CD8-positive, alpha-beta memory T cell (primary cell): ENCODE data around the gene C16orf54. TPM values are rescaled to one million over a fixed set of nuclear protein-coding genes. Genes with fewer than 3 reads are reported as not detected.
"Not testable (repeated sequence)": the region's sequence is repeated elsewhere in the genome, so short reads cannot be mapped to it uniquely, and the experiment has no call there.

ENCODE experiments used
- CTCF ChIA-PET: fragments of 350-600 bp; sonication (Branson Sonifier 250); formaldehyde crosslinking; loops from one replicate; lab custom pipeline; 2021; ENCODE audit warnings: antibody characterized with exemption; lab: Charles Lee
- POLR2A ChIA-PET: fragments of 350-600 bp; sonication (Branson Sonifier 250); formaldehyde crosslinking; loops from one replicate; lab custom pipeline; 2021; ENCODE audit warnings: antibody characterized with exemption; lab: Charles Lee
- DNase-seq, 5 donors: peaks; one replicate each; pipeline versions ENCODE4 v3.0.0 to v3.0.0-alpha.2; 2020 to 2022; ENCODE audit warnings: mixed read lengths in 1 of 5
- H3K27ac ChIP-seq: one replicate; pipeline ENCODE4 v1.7.0; 2013; ENCODE audit warnings: low read depth, mild to moderate bottlenecking, low read length, moderate library complexity
- H3K27me3 ChIP-seq: 2 replicates; pipeline ENCODE4 v1.7.0; 2013; ENCODE audit warnings: low read length, mild to moderate bottlenecking; ENCODE audit not compliant: insufficient read depth, poor library complexity, severe bottlenecking
- H3K36me3 ChIP-seq: 2 replicates; pipeline ENCODE4 v1.7.0; 2013; ENCODE audit warnings: mild to moderate bottlenecking, low read length, moderate library complexity; ENCODE audit not compliant: insufficient read depth
- H3K4me1 ChIP-seq: 2 replicates; pipeline ENCODE4 v1.7.0; 2013; ENCODE audit warnings: mild to moderate bottlenecking, low read length, moderate library complexity; ENCODE audit not compliant: insufficient read depth
- H3K4me3 ChIP-seq: 2 replicates; pipeline ENCODE4 v1.7.0; 2013; ENCODE audit warnings: mild to moderate bottlenecking, low read length
- H3K9me3 ChIP-seq: 2 replicates; pipeline ENCODE4 v1.7.0; 2013; ENCODE audit warnings: mild to moderate bottlenecking, low read length
- H3K27ac Mint-ChIP-seq, 8 donors: one replicate each; pipeline ENCODE4 v1.8.0; 2020 to 2021; ENCODE audit warnings: mixed read lengths in 8 of 8, mild to moderate bottlenecking in 6 of 8, inconsistent platforms in 3 of 8, moderate library complexity in 3 of 8
- H3K27me3 Mint-ChIP-seq, 2 donors: one replicate each; pipeline ENCODE4 v1.8.0; 2020 to 2021; ENCODE audit warnings: mixed read lengths in 2 of 2, mild to moderate bottlenecking in 1 of 2, moderate library complexity in 1 of 2
- H3K36me3 Mint-ChIP-seq, 3 donors: one replicate each; pipeline ENCODE4 v1.8.0; 2020 to 2021; ENCODE audit warnings: mixed read lengths in 3 of 3, inconsistent platforms in 1 of 3, mild to moderate bottlenecking in 1 of 3
- H3K4me1 Mint-ChIP-seq, 3 donors: one replicate each; pipeline ENCODE4 v1.8.0; 2020 to 2021; ENCODE audit warnings: mixed read lengths in 3 of 3, inconsistent platforms in 1 of 3, mild to moderate bottlenecking in 1 of 3
- H3K4me3 Mint-ChIP-seq, 7 donors: one replicate each; pipeline ENCODE4 v1.8.0; 2020 to 2021; ENCODE audit warnings: mixed read lengths in 7 of 7, mild to moderate bottlenecking in 6 of 7, moderate library complexity in 4 of 7, inconsistent platforms in 2 of 7
- H3K9me3 Mint-ChIP-seq, 5 donors: one replicate each; pipeline ENCODE4 v1.8.0; 2020 to 2022; ENCODE audit warnings: mixed read lengths in 5 of 5, mild to moderate bottlenecking in 3 of 5, moderate library complexity in 2 of 5, inconsistent platforms in 1 of 5
- polyA plus RNA-seq: library from polyadenylated mRNA; unstranded; fragments of 300-500 nt; fragmentation: Illumina TruSeq; gene quantifications from one replicate; pipeline ENCODE4 v1.2.3, GENCODE V29; 2021
- total RNA-seq, 2 experiments: library from RNA; stranded (reverse); gene quantifications; one replicate each; pipeline ENCODE4 v1.2.3, GENCODE V29; 2021

C16orf54 gene
- total and polyA plus RNA-seq, 3 experiments from 2014 or later = 32.3 to 45.0 (median 33.3) TPM

DNA sequence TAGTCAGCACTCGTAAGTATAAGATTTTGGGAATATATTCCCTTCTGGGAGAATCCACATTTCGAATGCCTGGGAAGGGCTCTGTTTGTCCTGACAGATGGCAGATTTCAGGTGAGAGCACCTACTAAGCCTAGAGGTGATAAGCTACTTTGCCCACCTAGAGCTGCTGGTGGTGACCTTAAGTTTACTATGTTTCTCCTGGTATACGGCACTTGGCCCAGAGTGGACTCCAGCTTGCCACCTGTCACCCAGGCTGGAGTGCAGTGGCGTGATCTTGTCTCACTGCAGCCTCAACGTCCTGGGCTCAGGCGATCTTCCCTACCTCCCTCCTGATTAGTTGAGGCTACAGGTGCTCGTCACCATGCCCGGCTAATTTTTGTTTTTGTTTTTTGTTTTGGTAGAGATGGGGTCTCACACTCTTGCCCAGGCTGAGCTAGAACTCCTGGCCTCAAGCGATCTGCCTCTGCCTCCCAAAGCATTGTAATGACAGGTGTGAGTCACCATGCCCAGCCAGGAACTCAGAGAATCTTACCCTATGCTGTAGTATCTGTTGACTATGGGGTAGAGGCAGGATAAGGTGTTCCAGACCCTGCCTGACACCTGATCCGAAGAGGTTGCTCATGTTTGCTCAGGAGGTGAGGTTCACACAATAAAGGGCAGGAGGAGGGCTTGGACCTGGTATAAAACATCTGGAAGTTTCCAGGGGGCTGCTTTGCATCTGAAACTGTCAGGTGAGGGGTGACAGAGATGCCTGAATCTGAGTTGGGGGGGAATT lies 32.0 kb upstream of the C16orf54 start, which contains the start of gene ZG16:
ZG16 (plus strand) TSS at position 681 of the 775 bp plus-strand sequence. CDS start 1,011 bp downstream, outside the sequence.
- ChIA-PET CTCF (interaction anchor here (0.8 to 1.8 kb wide), 5 partner anchors 9 to 76 kb away, joined by 3 to 6 read pairs (median 3); partner anchors contain the start of gene KIF22), POLR2A (interaction anchor here (0.6 kb wide), 1 partner anchor 36 kb away, joined by 5 read pairs; no protein-coding TSS in a partner anchor)
- Histone ChIP-seq H3K4me1 (no peaks in the 10 kb centered on the region), H3K9me3 (no peaks in the 10 kb centered on the region), H3K27ac (no peak within 1 kb of the TSS), H3K27me3 (no peaks in the 10 kb centered on the region), H3K36me3 (no peaks in the 10 kb centered on the region), H3K4me3 (no peak within 1 kb of the TSS)
- Mint-ChIP-seq H3K27ac (peak within 1 kb of the TSS in 3 of 8 donors; percentile 27 to 57 (median 51)), H3K4me1 (peaks cover 0 to 5% (median 0%) of the 10 kb centered on the region in 3 donors), H3K27me3 (peaks cover 0 to 2% of the 10 kb centered on the region in 2 donors), H3K9me3 (no peaks in the 10 kb centered on the region), H3K4me3 (no peak within 1 kb of the TSS), H3K36me3 (peaks cover 0 to 2% (median 0%) of the 10 kb centered on the region in 3 donors)
- peak in 1 of 5 donors; percentile 10 for DNase-seq

DNA sequence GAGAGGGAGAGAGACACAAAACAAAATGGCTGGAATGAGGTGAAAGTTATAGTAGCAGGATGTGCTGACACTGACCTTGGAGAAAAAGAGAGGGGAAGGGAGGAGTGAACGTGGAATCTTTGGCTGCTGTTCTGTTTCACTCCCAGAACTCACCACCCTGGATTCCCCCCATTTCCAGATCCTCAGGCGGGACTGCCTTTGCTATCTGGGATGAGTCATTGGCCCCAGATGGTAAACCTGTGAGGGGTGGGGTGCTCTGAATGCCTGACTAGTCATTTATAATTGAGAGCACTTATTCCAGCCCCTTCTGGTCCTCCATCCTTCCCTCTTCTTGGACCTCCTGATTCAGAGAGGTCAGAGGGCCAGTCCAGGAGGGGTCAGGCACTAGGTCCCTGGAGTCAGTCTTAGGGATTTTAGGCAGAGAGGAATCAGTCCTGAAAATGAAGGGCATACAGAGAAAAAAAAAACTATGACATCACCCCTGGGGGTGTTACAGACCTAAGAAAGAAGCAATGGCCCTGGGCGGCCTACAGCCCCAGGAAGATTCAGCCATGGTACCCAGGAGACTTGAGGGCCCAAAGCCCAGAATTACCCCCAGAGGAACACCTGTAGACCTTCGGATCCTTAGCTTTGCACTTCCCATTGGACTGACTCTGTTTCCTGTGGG lies 30.1 kb upstream of the C16orf54 start:
- no peaks in the 10 kb centered on the region for H3K9me3 Mint-ChIP-seq
- H3K27ac Mint-ChIP-seq = peak overlapping the region in 1 of 8 donors; percentile 51
- H3K4me1 Mint-ChIP-seq = peaks cover 0 to under 1% (median 0%) of the 10 kb centered on the region in 3 donors
- H3K27me3 ChIP-seq = no peaks in the 10 kb centered on the region
- CTCF ChIA-PET = interaction anchor here (1.1 to 1.7 kb wide), 2 partner anchors 9 to 256 kb away, joined by 4 to 5 read pairs; no protein-coding TSS in a partner anchor
- POLR2A ChIA-PET = no interaction called here
- H3K4me3 ChIP-seq = no peak overlapping the region
- H3K36me3 Mint-ChIP-seq = no peaks in the 10 kb centered on the region
- H3K4me3 Mint-ChIP-seq = no peak overlapping the region
- H3K27ac ChIP-seq = no peak overlapping the region
- H3K36me3 ChIP-seq = no peaks in the 10 kb centered on the region
- H3K4me1 ChIP-seq = no peaks in the 10 kb centered on the region
- peaks cover 0 to 2% of the 10 kb centered on the region in 2 donors for H3K27me3 Mint-ChIP-seq
- peak in 1 of 5 donors; percentile 13 for DNase-seq
- H3K9me3 ChIP-seq = no peaks in the 10 kb centered on the region

DNA sequence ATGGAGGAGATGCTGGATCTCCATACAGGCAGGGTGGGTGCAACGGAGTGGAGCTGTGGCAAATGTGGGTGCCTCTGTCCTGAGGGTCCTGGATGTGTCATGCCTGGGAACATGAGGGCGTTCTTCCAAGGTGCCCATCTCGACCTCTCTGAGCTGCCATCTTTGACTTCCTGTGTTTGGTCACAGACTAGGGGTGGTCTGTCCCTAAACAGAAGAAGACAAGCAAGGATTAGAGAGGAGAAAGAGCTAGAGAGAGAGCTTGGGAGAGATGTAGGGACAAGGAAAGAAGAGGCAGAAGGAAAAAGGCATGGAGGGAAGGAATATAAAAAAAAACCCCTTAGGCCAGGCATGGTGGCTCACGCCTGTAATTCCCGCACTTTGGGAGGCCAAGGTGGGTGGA lies 28.9 kb upstream of the C16orf54 start:
- ChIA-PET CTCF (interaction anchor here (1.1 to 1.7 kb wide), 3 partner anchors 10 to 258 kb away, joined by 3 to 5 read pairs (median 4); no protein-coding TSS in a partner anchor), POLR2A (interaction anchor here (0.6 to 0.7 kb wide), 2 partner anchors 20 to 41 kb away, joined by 6 read pairs; no protein-coding TSS in a partner anchor)

DNA sequence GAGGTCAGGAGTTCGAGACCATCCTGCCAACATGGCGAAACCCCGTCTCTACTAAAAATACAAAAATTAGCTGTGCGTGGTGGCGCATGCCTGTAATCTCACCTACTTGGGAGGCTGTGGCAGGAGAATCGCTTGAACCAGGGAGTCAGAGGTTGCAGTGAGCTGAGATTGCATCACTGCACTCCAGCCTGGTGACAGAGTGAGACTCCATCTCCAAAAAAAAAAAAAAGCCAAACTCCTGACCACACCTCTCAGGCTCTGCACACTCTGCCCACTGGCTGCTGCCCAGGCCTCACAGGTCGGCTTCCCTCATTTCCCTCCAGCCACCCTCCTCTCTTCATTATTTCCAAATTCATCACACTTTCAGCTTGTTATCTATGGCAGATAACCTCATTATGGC lies 26.5 kb upstream of the C16orf54 start:
- H3K4me3 ChIP-seq, H3K4me1 ChIP-seq, H3K36me3 ChIP-seq, H3K9me3 Mint-ChIP-seq, H3K4me1 Mint-ChIP-seq, CTCF ChIA-PET, H3K27ac ChIP-seq, H3K9me3 ChIP-seq, H3K36me3 Mint-ChIP-seq, DNase-seq, H3K27me3 Mint-ChIP-seq, H3K4me3 Mint-ChIP-seq, POLR2A ChIA-PET, H3K27me3 ChIP-seq: not testable (repeated sequence)
- H3K27ac Mint-ChIP-seq = peak overlapping the region in 2 of 8 donors; percentile 13 to 41

More for the DNA sequence above, 28.9 kb upstream of the C16orf54 start:
- Mint-ChIP-seq H3K9me3 (no peaks in the 10 kb centered on the region), H3K36me3 (peaks cover 0 to 2% (median 0%) of the 10 kb centered on the region in 3 donors), H3K4me1 (peaks cover 0 to 4% (median 3%) of the 10 kb centered on the region in 3 donors), H3K4me3 (no peak overlapping the region), H3K27ac (peak overlapping the region in 1 of 8 donors; percentile 59), H3K27me3 (no peaks in the 10 kb centered on the region)
- H3K36me3 ChIP-seq = no peaks in the 10 kb centered on the region
- H3K4me3 ChIP-seq = no peak overlapping the region
- H3K27me3 ChIP-seq = no peaks in the 10 kb centered on the region
- no peaks in the 10 kb centered on the region for H3K9me3 ChIP-seq
- H3K27ac ChIP-seq = no peak overlapping the region
- DNase-seq = peak in 1 of 5 donors; percentile 8
- H3K4me1 ChIP-seq = no peaks in the 10 kb centered on the region

DNA sequence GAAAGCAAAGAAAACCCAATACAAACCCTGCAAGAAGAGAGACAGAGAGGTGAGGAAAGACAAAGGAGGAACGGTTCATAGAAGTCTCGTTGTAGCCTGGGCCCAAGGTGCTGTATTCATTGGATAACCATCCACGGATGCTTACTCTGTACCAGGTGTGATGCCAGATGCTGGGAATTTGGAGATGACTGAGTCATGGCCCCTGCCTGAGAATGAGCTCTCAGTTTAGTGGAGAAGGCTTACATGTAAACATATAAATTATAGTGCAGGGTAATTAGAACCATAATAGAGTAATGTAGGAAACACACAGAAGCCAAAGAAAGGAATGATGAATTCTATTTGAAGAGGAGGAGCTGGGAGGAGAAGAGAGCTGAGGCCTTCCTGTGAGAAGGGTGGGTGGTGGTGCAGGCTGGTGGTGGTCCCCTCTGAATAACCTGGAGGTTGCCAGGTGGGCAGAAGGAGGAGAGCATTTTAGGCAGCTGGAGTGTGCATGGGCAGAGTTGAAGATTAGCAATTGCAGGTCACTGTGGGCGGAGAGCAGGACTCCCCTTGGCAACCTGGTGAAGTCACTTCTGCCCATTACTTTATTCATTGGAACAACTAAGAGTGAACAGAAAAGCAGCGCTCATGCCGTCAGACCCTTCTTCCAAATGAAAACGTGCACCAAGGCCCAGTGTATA lies 24.6 kb upstream of the C16orf54 start:
- H3K9me3 ChIP-seq = no peaks in the 10 kb centered on the region
- Mint-ChIP-seq H3K4me1 (peaks cover 0 to 4% (median 4%) of the 10 kb centered on the region in 3 donors), H3K27ac (peak overlapping the region in 2 of 8 donors; percentile 17 to 20), H3K4me3 (no peak overlapping the region), H3K36me3 (peaks cover 0 to 2% (median 0%) of the 10 kb centered on the region in 3 donors), H3K27me3 (no peaks in the 10 kb centered on the region), H3K9me3 (no peaks in the 10 kb centered on the region)
- H3K27me3 ChIP-seq = no peaks in the 10 kb centered on the region
- no peak overlapping the region for H3K27ac ChIP-seq
- CTCF ChIA-PET = interaction anchor here (1.4 kb wide), 1 partner anchor 20 kb away, joined by 6 read pairs; the partner anchor contains the start of gene KIF22
- POLR2A ChIA-PET = interaction anchor here (0.7 to 1.2 kb wide), 2 partner anchors 14 to 840 kb away, joined by 3 to 7 read pairs; no protein-coding TSS in a partner anchor
- no peaks in the 10 kb centered on the region for H3K4me1 ChIP-seq
- H3K36me3 ChIP-seq = no peaks in the 10 kb centered on the region
- H3K4me3 ChIP-seq = no peak overlapping the region
- DNase-seq = peak in 1 of 5 donors; percentile 8

DNA sequence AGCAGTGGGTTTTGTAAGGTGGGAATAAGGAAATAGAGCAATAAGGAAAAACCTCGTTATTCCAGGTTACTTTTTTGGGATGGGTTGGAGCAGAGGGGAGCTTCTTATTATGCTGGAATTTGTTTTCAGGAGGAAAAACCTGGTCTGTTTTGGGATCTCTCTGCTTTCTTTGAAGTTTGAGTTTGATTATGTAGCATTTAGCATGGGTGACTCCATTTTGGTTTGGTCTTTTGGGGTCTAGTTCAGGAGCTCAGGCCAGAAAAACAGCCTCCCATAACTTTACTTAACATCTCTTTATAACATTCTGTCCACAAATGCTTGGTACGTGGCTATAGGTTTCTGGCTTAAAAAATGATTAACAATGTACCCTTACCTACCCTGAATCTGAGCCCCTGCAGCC lies 23.7 kb upstream of the C16orf54 start:
- DNase-seq = no peak
- Mint-ChIP-seq H3K27ac (no peak overlapping the region), H3K4me1 (peaks cover 0 to 4% (median 4%) of the 10 kb centered on the region in 3 donors), H3K27me3 (no peaks in the 10 kb centered on the region), H3K9me3 (no peaks in the 10 kb centered on the region), H3K36me3 (peaks cover 0 to 3% (median 0%) of the 10 kb centered on the region in 3 donors), H3K4me3 (no peak overlapping the region)
- Histone ChIP-seq H3K9me3 (no peaks in the 10 kb centered on the region), H3K36me3 (no peaks in the 10 kb centered on the region), H3K27me3 (no peaks in the 10 kb centered on the region), H3K27ac (no peak overlapping the region), H3K4me3 (no peak overlapping the region), H3K4me1 (peaks cover 1% of the 10 kb centered on the region)
- ChIA-PET POLR2A (interaction anchor here (1.0 to 1.2 kb wide), 2 partner anchors 13 to 15 kb away, joined by 3 to 6 read pairs; no protein-coding TSS in a partner anchor), CTCF (interaction anchor here (1.4 to 1.7 kb wide), 2 partner anchors 16 to 21 kb away, joined by 4 to 6 read pairs; partner anchors contain the start of gene KIF22)

DNA sequence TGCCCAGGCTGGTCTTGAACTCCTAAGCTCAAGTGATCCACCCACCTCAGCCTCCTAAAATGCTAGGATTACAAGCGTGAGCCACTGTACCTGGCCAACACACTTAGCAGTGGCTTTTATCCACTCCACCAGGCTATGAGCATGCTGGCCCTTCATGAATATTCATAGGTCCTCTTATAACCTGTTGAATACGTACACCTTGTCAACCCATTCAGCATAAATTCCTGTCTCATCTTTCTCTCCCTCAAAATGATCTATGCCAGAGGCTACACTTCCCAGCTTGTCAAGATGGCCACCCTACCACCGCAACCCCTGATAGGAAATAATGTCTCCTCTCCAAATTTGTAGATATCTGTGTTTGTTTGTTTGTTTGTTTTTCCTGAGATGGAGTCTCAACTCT lies 21.3 kb upstream of the C16orf54 start:
- Mint-ChIP-seq H3K4me3 (no peak overlapping the region), H3K9me3 (no peaks in the 10 kb centered on the region), H3K27ac (no peak overlapping the region), H3K36me3 (peaks cover 0 to 3% (median 0%) of the 10 kb centered on the region in 3 donors), H3K4me1 (peaks cover 3 to 7% (median 4%) of the 10 kb centered on the region in 3 donors), H3K27me3 (no peaks in the 10 kb centered on the region)
- DNase-seq = no peak
- CTCF ChIA-PET = interaction anchor here (1.1 to 1.4 kb wide), 2 partner anchors 10 to 21 kb away, joined by 3 read pairs; partner anchors contain the start of gene C16orf54
- Histone ChIP-seq H3K27me3 (no peaks in the 10 kb centered on the region), H3K4me1 (peaks cover 5% of the 10 kb centered on the region), H3K4me3 (no peak overlapping the region), H3K9me3 (no peaks in the 10 kb centered on the region), H3K36me3 (no peaks in the 10 kb centered on the region), H3K27ac (no peak overlapping the region)
- POLR2A ChIA-PET = interaction anchor here (0.7 kb wide), 2 partner anchors 10 to 24 kb away, joined by 3 to 4 read pairs; no protein-coding TSS in a partner anchor
